ENCODE results near the gene COCH.

COCH gene

DNA sequence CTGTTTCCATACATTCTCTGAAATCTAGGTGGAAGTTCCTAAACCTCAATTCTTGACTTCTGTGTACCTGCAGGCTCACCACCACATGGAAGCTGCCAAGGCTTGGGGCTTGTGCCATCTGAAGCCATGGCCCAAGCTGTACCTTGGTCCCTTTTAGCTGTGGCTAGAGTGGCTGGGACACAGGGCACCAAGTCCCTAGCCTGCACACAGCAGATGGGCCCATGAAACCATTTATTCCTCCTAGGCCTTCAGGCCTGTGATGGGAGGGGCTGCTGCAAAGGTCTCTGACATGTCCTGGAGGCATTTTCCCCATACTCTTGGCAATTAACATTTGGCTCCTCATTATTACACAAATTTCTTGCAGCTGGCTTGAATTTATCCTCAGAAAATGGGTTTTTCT lies 40.0 kb upstream of the COCH start:
- Histone ChIP-seq H3K9me2 (replicated peaks; ENCODE audit: low read depth, low read length) (no peaks in the 10 kb centered on the region), H2AFZ (ENCODE audit: low read length) (no peak overlapping the region), H3K4me3 (ENCODE audit: low read length, poor library complexity, severe bottlenecking) (no peak overlapping the region), H3K9me3 (ENCODE audit: insufficient read depth, low read depth, low read length) (peaks cover 4% of the 10 kb centered on the region; the same call in 1 of the 2 replicates), H3K27me3 (ENCODE audit: insufficient read depth, low read length, poor library complexity, severe bottlenecking) (no peaks in the 10 kb centered on the region), H3K4me2 (ENCODE audit: low read depth, low read length, poor library complexity, severe bottlenecking) (no peak overlapping the region), H3K79me2 (ENCODE audit: insufficient read depth, low read length) (no peaks in the 10 kb centered on the region), H3K36me3 (ENCODE audit: insufficient read depth, low read length) (no peaks in the 10 kb centered on the region), H3K4me1 (ENCODE audit: insufficient read depth, low read length, poor library complexity, severe bottlenecking) (no peaks in the 10 kb centered on the region), H3F3A (ENCODE audit: low read depth) (no peaks in the 10 kb centered on the region), H4K20me1 (ENCODE audit: insufficient read depth, low read length, poor library complexity, severe bottlenecking) (no peaks in the 10 kb centered on the region), H3K9ac (ENCODE audit: low read depth, low read length, poor library complexity, severe bottlenecking) (no peak overlapping the region)
- TF ChIP-seq, protein P1, sequence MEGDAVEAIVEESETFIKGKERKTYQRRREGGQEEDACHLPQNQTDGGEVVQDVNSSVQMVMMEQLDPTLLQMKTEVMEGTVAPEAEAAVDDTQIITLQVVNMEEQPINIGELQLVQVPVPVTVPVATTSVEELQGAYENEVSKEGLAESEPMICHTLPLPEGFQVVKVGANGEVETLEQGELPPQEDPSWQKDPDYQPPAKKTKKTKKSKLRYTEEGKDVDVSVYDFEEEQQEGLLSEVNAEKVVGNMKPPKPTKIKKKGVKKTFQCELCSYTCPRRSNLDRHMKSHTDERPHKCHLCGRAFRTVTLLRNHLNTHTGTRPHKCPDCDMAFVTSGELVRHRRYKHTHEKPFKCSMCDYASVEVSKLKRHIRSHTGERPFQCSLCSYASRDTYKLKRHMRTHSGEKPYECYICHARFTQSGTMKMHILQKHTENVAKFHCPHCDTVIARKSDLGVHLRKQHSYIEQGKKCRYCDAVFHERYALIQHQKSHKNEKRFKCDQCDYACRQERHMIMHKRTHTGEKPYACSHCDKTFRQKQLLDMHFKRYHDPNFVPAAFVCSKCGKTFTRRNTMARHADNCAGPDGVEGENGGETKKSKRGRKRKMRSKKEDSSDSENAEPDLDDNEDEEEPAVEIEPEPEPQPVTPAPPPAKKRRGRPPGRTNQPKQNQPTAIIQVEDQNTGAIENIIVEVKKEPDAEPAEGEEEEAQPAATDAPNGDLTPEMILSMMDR (conservative IDR thresholded peaks at IDR 0.05; ENCODE audit: low read length), result no peak
- no peak for TF ChIP-seq EZH2phosphoT487 (IDR thresholded peaks at IDR 0.05; ENCODE audit: borderline replicate concordance)

DNA sequence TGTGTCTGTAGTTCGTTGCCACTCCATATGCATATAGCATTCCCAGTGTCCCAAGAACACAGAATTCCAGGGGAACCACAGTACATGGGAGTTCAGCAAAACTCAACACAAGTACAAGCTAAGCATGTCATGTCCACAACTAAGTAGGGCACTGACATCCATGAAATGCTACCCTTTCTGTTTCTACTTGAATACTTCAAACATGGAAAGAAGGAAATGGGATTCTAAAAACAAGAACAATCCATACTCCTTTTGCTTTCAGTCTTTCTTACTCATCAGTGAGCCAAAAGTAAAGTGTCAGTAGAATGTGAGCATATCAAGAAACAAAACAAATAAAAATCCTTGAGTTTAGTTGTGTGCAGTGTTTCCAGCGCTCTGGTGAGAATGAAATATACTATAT lies 36.0 kb upstream of the COCH start:
- Histone ChIP-seq H3K9me2 (replicated peaks; ENCODE audit: low read depth, low read length) (no peaks in the 10 kb centered on the region), H3K4me2 (ENCODE audit: low read depth, low read length, poor library complexity, severe bottlenecking) (no peak overlapping the region), H2AFZ (ENCODE audit: low read length) (no peak overlapping the region), H3K27me3 (ENCODE audit: insufficient read depth, low read length, poor library complexity, severe bottlenecking) (no peaks in the 10 kb centered on the region), H3K9me3 (ENCODE audit: insufficient read depth, low read depth, low read length) (peaks cover 4% of the 10 kb centered on the region; the same call in 1 of the 2 replicates), H3K79me2 (ENCODE audit: insufficient read depth, low read length) (no peaks in the 10 kb centered on the region), H4K20me1 (ENCODE audit: insufficient read depth, low read length, poor library complexity, severe bottlenecking) (no peaks in the 10 kb centered on the region), H3K4me1 (ENCODE audit: insufficient read depth, low read length, poor library complexity, severe bottlenecking) (peaks cover 14% of the 10 kb centered on the region), H3K36me3 (ENCODE audit: insufficient read depth, low read length) (no peaks in the 10 kb centered on the region), H3F3A (ENCODE audit: low read depth) (no peaks in the 10 kb centered on the region), H3K9ac (ENCODE audit: low read depth, low read length, poor library complexity, severe bottlenecking) (no peak overlapping the region), H3K4me3 (ENCODE audit: low read length, poor library complexity, severe bottlenecking) (no peak overlapping the region)
- TF ChIP-seq, protein P1 (conservative IDR thresholded peaks at IDR 0.05; ENCODE audit: low read length), result no peak
- TF ChIP-seq EZH2phosphoT487 (IDR thresholded peaks at IDR 0.05; ENCODE audit: borderline replicate concordance), result no peak

DNA sequence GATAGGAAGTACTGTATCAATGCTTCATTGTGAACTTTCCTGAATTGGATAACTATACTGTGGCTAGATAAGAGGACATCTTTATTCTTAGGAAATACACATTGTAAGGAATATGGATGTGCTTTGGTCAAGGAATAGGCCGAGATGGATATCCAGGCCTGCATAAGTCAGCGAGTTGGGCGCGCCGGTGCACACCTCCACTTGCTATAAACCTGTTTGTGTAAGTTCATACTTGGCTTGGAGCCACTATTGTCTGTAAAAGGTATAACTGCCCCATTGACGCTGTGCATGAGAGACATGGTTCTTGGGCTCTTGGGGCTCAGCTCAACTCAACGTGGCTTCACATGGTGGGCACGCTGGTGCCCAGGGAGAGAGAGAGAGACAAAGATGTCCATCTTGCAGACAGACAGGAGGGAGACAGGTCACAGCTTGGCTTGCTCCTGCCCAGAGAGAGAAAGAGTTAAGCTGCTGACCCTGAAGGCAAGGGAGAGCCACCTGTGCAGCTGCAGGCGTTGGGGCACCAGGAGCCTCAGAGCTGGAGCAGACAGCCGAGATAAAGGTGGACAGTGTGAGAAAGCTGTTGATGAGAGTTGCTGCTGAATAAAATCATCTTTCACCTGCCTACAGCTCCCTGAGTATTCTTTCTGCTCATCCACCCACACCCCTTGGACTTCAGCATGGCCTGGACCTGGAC lies 34.1 kb upstream of the COCH start:
- Histone ChIP-seq H3K4me2 (ENCODE audit: low read depth, low read length, poor library complexity, severe bottlenecking) (no peak overlapping the region), H3K9me3 (ENCODE audit: insufficient read depth, low read depth, low read length) (no peaks in the 10 kb centered on the region), H3K9ac (ENCODE audit: low read depth, low read length, poor library complexity, severe bottlenecking) (no peak overlapping the region), H3F3A (ENCODE audit: low read depth) (no peaks in the 10 kb centered on the region), H3K9me2 (replicated peaks; ENCODE audit: low read depth, low read length) (no peaks in the 10 kb centered on the region), H3K79me2 (ENCODE audit: insufficient read depth, low read length) (no peaks in the 10 kb centered on the region), H4K20me1 (ENCODE audit: insufficient read depth, low read length, poor library complexity, severe bottlenecking) (no peaks in the 10 kb centered on the region), H3K4me3 (ENCODE audit: low read length, poor library complexity, severe bottlenecking) (no peak overlapping the region), H3K4me1 (ENCODE audit: insufficient read depth, low read length, poor library complexity, severe bottlenecking) (peaks cover 14% of the 10 kb centered on the region), H2AFZ (ENCODE audit: low read length) (no peak overlapping the region), H3K27me3 (ENCODE audit: insufficient read depth, low read length, poor library complexity, severe bottlenecking) (no peaks in the 10 kb centered on the region), H3K36me3 (ENCODE audit: insufficient read depth, low read length) (no peaks in the 10 kb centered on the region)
- TF ChIP-seq, protein P1 (conservative IDR thresholded peaks at IDR 0.05; ENCODE audit: low read length), result no peak
